Measurements from ENCODE around the gene ATP2B2. TPM values are rescaled to one million over a fixed set of nuclear protein-coding genes. Genes with fewer than 3 reads are reported as not detected.

The ATP2B2 gene
- total and polyA plus RNA-seq, 8 donors, result 0.11 to 0.75 (median 0.21) TPM

GRCh38 chr3:10335190-10335738 lies 170.1 kb downstream of the ATP2B2 start:
- no peak for TF ChIP-seq CTCF (IDR thresholded peaks at IDR 0.05)
- H3K4me3 ChIP-seq, result no peak overlapping the region
- no peak for DNase-seq
- no peaks in the 10 kb centered on the region for H3K36me3 ChIP-seq
- no peak overlapping the region for H3K27ac ChIP-seq
- H3K27me3 ChIP-seq, result no peaks in the 10 kb centered on the region
- intact Hi-C loops (cut with DNase I), result no loop called here
- no peaks in the 10 kb centered on the region for H3K4me1 ChIP-seq
- 60 to 67% methylated on average over 4 of the region's 4 CpGs for WGBS, 2 donors
- ATAC-seq, result no peak
- FAIRE-seq, result no peak
- H3K9me3 ChIP-seq, result no peaks in the 10 kb centered on the region

- intact Hi-C loops (cut with DNase I), result no loop called here
- Histone ChIP-seq H3K36me3 (no peaks in the 10 kb centered on the region), H3K4me1 (no peaks in the 10 kb centered on the region), H3K9me3 (no peaks in the 10 kb centered on the region), H3K4me3 (no peak overlapping the region), H3K27me3 (no peaks in the 10 kb centered on the region), H3K27ac (no peak overlapping the region)
- no peak for TF ChIP-seq CTCF (IDR thresholded peaks at IDR 0.05)
- FAIRE-seq, result no peak
- DNase-seq, result no peak
- peak in 2 of 4 donors; percentile 19 to 43 for ATAC-seq
- 55% methylated on average over 12 of the region's 12 CpGs for WGBS, 2 donors
These were observed 170.9 kb downstream of the ATP2B2 start for GRCh38 chr3:10334459-10334858.

GRCh38 chr3:10334042-10334441 lies 171.3 kb downstream of the ATP2B2 start:
- no peaks in the 10 kb centered on the region for H3K9me3 ChIP-seq
- no peak for ATAC-seq
- H3K27me3 ChIP-seq, result no peaks in the 10 kb centered on the region
- intact Hi-C loops (cut with DNase I), result no loop called here
- H3K4me3 ChIP-seq, result no peak overlapping the region
- no peak for DNase-seq
- 78 to 79% methylated on average over 11 of the region's 11 CpGs for WGBS, 2 donors
- H3K27ac ChIP-seq, result no peak overlapping the region
- no peak for FAIRE-seq
- no peak for TF ChIP-seq CTCF (IDR thresholded peaks at IDR 0.05)
- H3K36me3 ChIP-seq, result no peaks in the 10 kb centered on the region
- H3K4me1 ChIP-seq, result no peaks in the 10 kb centered on the region

GRCh38 chr3:10333349-10333650 lies 172.1 kb downstream of the ATP2B2 start:
- intact Hi-C loops (cut with DNase I), result no loop called here
- DNase-seq (no peak), ATAC-seq (no peak), FAIRE-seq (no peak)
- no peaks in the 10 kb centered on the region for H3K36me3 ChIP-seq
- no peak overlapping the region for H3K4me3 ChIP-seq
- no peaks in the 10 kb centered on the region for H3K9me3 ChIP-seq
- H3K4me1 ChIP-seq, result no peaks in the 10 kb centered on the region
- no peaks in the 10 kb centered on the region for H3K27me3 ChIP-seq
- WGBS, 2 donors, result 57 to 67% methylated on average over 2 of the region's 2 CpGs
- no peak for TF ChIP-seq CTCF (IDR thresholded peaks at IDR 0.05)
- H3K27ac ChIP-seq, result no peak overlapping the region

- FAIRE-seq, result no peak
- ATAC-seq, result no peak
- Histone ChIP-seq H3K4me1 (no peaks in the 10 kb centered on the region), H3K27me3 (no peaks in the 10 kb centered on the region), H3K4me3 (no peak overlapping the region), H3K27ac (no peak overlapping the region), H3K9me3 (no peaks in the 10 kb centered on the region), H3K36me3 (no peaks in the 10 kb centered on the region)
- intact Hi-C loops (cut with DNase I), result no loop called here
- 75 to 84% methylated on average over 20 of the region's 20 CpGs for WGBS, 2 donors
- no peak for TF ChIP-seq CTCF (IDR thresholded peaks at IDR 0.05)
- peak in 1 of 6 donors; percentile 21 for DNase-seq
These were observed 172.7 kb downstream of the ATP2B2 start for GRCh38 chr3:10332481-10333348.

Measured in pancreas (tissue), 10 donors.